GM12872 (cell line): ENCODE data around the gene DNASE2B.

ENCODE experiments used
- CTCF ChIP-seq: IDR thresholded peaks from 3 replicates; pipeline ENCODE4 v1.5.1; 2011; ENCODE audit warnings: low read depth, mild to moderate bottlenecking, low read length, moderate library complexity; ENCODE audit not compliant: insufficient read depth

The DNASE2B gene

GRCh38 chr1:84356881-84357280 lies 41.4 kb upstream of the DNASE2B start:
- no peak for TF ChIP-seq CTCF

DNA sequence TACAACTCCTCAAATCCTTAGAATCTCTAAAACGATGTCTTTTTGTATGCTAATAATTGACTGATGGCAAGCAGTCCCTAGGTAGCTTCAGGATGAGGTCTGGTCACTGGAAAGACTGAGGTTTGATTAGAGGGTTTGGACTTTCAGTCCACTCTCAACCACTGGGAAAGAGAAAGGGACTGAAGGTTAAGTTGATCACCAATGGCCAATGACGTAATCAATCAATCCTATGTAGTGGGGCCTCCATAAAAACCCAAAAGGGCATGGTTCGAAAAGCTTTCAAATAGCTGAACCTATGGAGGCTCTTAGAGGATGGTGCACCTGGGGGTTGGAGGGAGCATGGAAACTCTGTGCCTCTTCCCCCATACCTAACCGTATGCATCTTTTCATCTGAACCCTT lies 39.6 kb upstream of the DNASE2B start:
- no peak for TF ChIP-seq CTCF

GRCh38 chr1:84360316-84360715 lies 38.0 kb upstream of the DNASE2B start:
- TF ChIP-seq CTCF = no peak

GRCh38 chr1:84361796-84362195 lies 36.5 kb upstream of the DNASE2B start:
- TF ChIP-seq CTCF = no peak

GRCh38 chr1:84363019-84363418 lies 35.3 kb upstream of the DNASE2B start:
- TF ChIP-seq CTCF = no peak

DNA sequence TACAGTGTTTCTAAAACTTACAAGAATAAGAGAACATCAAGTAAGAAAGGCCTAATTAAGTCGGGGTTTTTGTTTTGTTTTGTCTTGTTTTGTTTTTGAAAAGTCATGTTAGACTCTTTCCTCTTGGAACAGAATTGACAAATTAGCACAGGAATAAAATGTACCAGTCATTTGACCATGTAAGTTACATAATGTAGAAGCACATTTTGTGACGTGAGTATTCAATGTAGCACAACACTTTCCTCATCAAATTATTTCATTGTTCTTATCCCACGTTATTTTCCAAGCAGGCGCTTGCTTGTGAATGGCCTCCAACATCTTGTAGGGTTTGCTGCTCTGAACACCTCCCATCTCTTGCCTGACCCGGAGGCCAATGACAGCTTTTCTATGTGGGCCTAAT lies 34.7 kb upstream of the DNASE2B start:
- no peak for TF ChIP-seq CTCF

GRCh38 chr1:84365225-84366221 lies 32.8 kb upstream of the DNASE2B start:
- no peak for TF ChIP-seq CTCF
